Fibroblast of lung (primary cell): ENCODE data around the gene MYOZ3. TPM values are rescaled to one million over a fixed set of nuclear protein-coding genes. Genes with fewer than 3 reads are reported as not detected.

Source experiments
- DNase-seq, 2 donors: peaks; one replicate each; pipeline versions ENCODE4 v3.0.0 to v3.0.0-alpha.2; 2010; ENCODE audit warnings: low read depth in 2 of 2
- H2AFZ ChIP-seq: 2 replicates; pipeline ENCODE4 v1.5.1; 2012; ENCODE audit warnings: low read length, control low read depth, inconsistent platforms
- H3K27ac ChIP-seq: 2 replicates; pipeline ENCODE4 v1.5.1; 2011; ENCODE audit warnings: low read length, control low read depth; ENCODE audit not compliant: insufficient read depth
- H3K27me3 ChIP-seq: 2 replicates; pipeline ENCODE4 v1.5.1; 2011; ENCODE audit warnings: mild to moderate bottlenecking, low read length; ENCODE audit not compliant: control insufficient read depth, insufficient read depth
- H3K36me3 ChIP-seq: 2 replicates; pipeline ENCODE4 v1.5.1; 2011; ENCODE audit warnings: low read length; ENCODE audit not compliant: control insufficient read depth, insufficient read depth
- H3K4me1 ChIP-seq: 2 replicates; pipeline ENCODE4 v1.5.1; 2011; ENCODE audit warnings: low read length; ENCODE audit not compliant: control insufficient read depth, insufficient read depth; ENCODE audit errors: extremely low read depth
- H3K4me2 ChIP-seq: 2 replicates; pipeline ENCODE4 v1.5.1; 2011; ENCODE audit warnings: low read length, control low read depth; ENCODE audit not compliant: insufficient read depth; ENCODE audit errors: extremely low read depth
- H3K4me3 ChIP-seq, 4 experiments: fragments of 200-600 bp in 1 of 4; sonication (generic) in 1 of 4; replicated peaks in 1 of 4; 2 replicates each; pipeline ENCODE4 v1.5.1; 2011 to 2016; ENCODE audit warnings: low read length in 4 of 4, low read depth in 3 of 4, mild to moderate bottlenecking in 3 of 4, control low read depth in 2 of 4, inconsistent platforms in 1 of 4, mixed read lengths in 1 of 4; ENCODE audit not compliant: insufficient read depth in 1 of 4; ENCODE audit errors: control extremely low read depth in 1 of 4
- H3K79me2 ChIP-seq: 2 replicates; pipeline ENCODE4 v1.5.1; 2012; ENCODE audit warnings: mild to moderate bottlenecking, low read length, inconsistent platforms; ENCODE audit not compliant: control insufficient read depth, insufficient read depth
- H3K9ac ChIP-seq: 2 replicates; pipeline ENCODE4 v1.5.1; 2011; ENCODE audit warnings: mild to moderate bottlenecking, low read length, control low read depth; ENCODE audit not compliant: insufficient read depth
- H3K9me3 ChIP-seq: 2 replicates; pipeline ENCODE4 v1.5.1; 2012; ENCODE audit warnings: low read depth, low read length; ENCODE audit not compliant: control insufficient read depth, insufficient read depth
- H4K20me1 ChIP-seq: 2 replicates; pipeline ENCODE4 v1.5.1; 2011; ENCODE audit warnings: low read length; ENCODE audit not compliant: control insufficient read depth, insufficient read depth; ENCODE audit errors: extremely low read depth
- EZH2 ChIP-seq: IDR thresholded peaks from 2 replicates; pipeline ENCODE4 v1.5.1; 2012; ENCODE audit warnings: low read length, control low read depth, mild to moderate bottlenecking; ENCODE audit errors: missing control alignments
- polyA plus RNA-seq, 2 donors: library from polyadenylated mRNA; depleted of rRNA in 1 of 2; stranded (reverse) in 1 of 2; unstranded in 1 of 2; fragments of >200 nt; gene quantifications; 2 replicates each; pipeline ENCODE4 v1.2.1, GENCODE V29; 2011 to 2012; ENCODE audit warnings: missing spikeins in 1 of 2
- total RNA-seq: library from RNA; depleted of rRNA; stranded (reverse); fragments of >200 nt; gene quantifications from 2 replicates; pipeline ENCODE4 v1.2.1, GENCODE V29; 2014
- TF ChIP-seq, protein P1 (sequence below), 2 donors: IDR thresholded peaks in 1 of 2; conservative IDR thresholded peaks in 1 of 2; 1 replicate in 1 of 2; 2 replicates in 1 of 2; pipeline ENCODE4 v1.5.1; 2011 to 2012; ENCODE audit warnings: low read length in 2 of 2, control low read depth in 1 of 2, inconsistent platforms in 1 of 2, low read depth in 1 of 2, mild to moderate bottlenecking in 1 of 2

MYOZ3 gene
- total and polyA plus RNA-seq, 2 donors (not counting 1 experiment from before 2014, with no cell fraction given) = 0.14 to 0.33 TPM

GRCh38 chr5:150645070-150645700, 15.9 kb upstream of the MYOZ3 start:
- Histone ChIP-seq H3K4me3 (no peak overlapping the region), H3K79me2 (no peaks in the 10 kb centered on the region), H3K4me1 (peaks cover 53% of the 10 kb centered on the region)

DNA sequence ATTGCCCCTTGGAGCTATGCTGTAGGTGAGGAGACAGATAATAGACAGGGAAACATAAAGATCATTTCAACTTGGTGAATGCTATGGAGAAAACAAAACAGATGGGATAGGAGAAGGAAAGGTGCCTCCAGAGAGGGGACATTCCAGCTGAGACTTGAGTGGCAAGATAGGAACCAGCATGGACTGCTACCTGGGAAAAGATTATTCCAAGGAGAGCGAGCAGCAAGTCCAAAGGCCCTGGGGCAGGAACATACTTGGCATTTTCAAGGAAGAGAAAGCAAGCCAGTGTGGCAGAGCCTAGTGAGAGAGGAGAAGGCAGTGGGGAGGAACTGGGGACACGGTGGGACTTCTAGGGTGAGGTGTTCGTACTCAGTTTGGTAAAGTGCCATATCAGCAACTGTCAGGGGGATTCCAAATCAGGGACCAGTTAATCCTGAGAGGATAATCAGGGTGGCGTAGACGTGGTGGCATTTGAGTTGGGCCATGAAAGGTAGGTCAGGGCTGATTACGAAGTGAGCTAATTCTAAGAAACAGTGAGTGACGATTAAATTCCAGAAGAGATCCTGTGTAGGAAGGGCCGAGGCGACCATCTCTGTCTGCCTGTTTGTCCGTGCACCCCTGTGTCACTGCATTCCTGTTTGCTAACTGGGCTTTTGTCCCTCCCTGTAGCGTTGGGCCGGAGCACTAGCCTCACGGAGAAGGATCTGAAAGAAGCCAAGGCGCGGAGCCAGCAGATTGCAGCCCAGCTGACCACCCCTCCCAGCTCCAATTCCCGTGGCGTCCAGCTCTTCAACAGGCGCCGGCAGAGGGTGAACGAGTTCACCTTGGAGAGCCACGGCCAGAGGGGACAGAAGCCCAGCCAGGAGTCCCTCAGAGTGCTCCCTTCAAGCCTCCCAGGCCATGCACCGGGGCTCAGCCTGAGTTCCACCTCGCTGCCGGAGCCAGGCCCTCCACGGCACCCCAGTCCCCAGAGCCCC, 13.5 kb upstream of the MYOZ3 start:
- Histone ChIP-seq H2AFZ (no peak overlapping the region), H4K20me1 (no peaks in the 10 kb centered on the region), H3K27me3 (no peaks in the 10 kb centered on the region), H3K4me2 (peak overlapping the region; percentile 63), H3K4me3 (no peak overlapping the region), H3K9ac (no peak overlapping the region), H3K79me2 (no peaks in the 10 kb centered on the region), H3K9me3 (no peaks in the 10 kb centered on the region), H3K4me1 (peaks cover 36% of the 10 kb centered on the region), H3K27ac (no peak overlapping the region), H3K36me3 (peaks cover 17% of the 10 kb centered on the region)
- TF ChIP-seq, protein P1, sequence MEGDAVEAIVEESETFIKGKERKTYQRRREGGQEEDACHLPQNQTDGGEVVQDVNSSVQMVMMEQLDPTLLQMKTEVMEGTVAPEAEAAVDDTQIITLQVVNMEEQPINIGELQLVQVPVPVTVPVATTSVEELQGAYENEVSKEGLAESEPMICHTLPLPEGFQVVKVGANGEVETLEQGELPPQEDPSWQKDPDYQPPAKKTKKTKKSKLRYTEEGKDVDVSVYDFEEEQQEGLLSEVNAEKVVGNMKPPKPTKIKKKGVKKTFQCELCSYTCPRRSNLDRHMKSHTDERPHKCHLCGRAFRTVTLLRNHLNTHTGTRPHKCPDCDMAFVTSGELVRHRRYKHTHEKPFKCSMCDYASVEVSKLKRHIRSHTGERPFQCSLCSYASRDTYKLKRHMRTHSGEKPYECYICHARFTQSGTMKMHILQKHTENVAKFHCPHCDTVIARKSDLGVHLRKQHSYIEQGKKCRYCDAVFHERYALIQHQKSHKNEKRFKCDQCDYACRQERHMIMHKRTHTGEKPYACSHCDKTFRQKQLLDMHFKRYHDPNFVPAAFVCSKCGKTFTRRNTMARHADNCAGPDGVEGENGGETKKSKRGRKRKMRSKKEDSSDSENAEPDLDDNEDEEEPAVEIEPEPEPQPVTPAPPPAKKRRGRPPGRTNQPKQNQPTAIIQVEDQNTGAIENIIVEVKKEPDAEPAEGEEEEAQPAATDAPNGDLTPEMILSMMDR (conservative IDR thresholded peaks at IDR 0.05 in 1 of 2, IDR thresholded peaks at IDR 0.05 in 1 of 2; ENCODE audit: low read depth in 1 of 2, low read length in 2 of 2) = no peak
- TF ChIP-seq EZH2 = no peak
- no peak for DNase-seq

More at GRCh38 chr5:150645070-150645700, 15.9 kb upstream of the MYOZ3 start:
- TF ChIP-seq, protein P1 (conservative IDR thresholded peaks at IDR 0.05 in 1 of 2, IDR thresholded peaks at IDR 0.05 in 1 of 2; ENCODE audit: low read depth in 1 of 2, low read length in 2 of 2) = no peak
- no peak for TF ChIP-seq EZH2
- Histone ChIP-seq H3K27ac (no peak overlapping the region), H3K36me3 (peaks cover 14% of the 10 kb centered on the region), H3K4me2 (no peak overlapping the region), H3K9me3 (no peaks in the 10 kb centered on the region), H3K9ac (no peak overlapping the region), H2AFZ (no peak overlapping the region), H3K27me3 (no peaks in the 10 kb centered on the region), H4K20me1 (no peaks in the 10 kb centered on the region)
- DNase-seq = peak; percentile 77 to 85
